DMS79 treated with DMSO at 0.1 percent for 48 hours (cell line): ENCODE data around the gene LRRC14B.
"Not testable (repeated sequence)": the region's sequence is repeated elsewhere in the genome, so short reads cannot be mapped to it uniquely, and the experiment has no call there.

Experiments used
- DNase-seq: peaks from one replicate; lab custom pipeline; 2025; lab: John Stamatoyannopoulos, UW

LRRC14B gene

DNA sequence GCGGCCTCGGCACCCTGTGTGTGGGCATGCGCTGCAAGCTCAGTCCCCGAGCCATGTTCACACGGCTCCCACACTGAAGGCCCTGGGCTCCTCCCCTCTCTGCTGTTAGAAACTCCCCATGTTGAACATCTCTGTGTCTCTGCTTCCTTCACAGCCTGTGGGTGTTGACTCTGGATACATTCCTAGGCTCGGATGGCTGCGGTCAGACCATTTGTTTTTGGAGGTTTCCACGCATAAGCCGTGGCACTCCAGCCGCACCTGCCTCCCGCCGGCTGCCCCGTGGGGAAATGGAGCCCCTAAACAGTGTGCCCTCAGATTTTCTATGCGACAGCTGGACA lies 31.2 kb upstream of the LRRC14B start:
- no peak for DNase-seq

DNA sequence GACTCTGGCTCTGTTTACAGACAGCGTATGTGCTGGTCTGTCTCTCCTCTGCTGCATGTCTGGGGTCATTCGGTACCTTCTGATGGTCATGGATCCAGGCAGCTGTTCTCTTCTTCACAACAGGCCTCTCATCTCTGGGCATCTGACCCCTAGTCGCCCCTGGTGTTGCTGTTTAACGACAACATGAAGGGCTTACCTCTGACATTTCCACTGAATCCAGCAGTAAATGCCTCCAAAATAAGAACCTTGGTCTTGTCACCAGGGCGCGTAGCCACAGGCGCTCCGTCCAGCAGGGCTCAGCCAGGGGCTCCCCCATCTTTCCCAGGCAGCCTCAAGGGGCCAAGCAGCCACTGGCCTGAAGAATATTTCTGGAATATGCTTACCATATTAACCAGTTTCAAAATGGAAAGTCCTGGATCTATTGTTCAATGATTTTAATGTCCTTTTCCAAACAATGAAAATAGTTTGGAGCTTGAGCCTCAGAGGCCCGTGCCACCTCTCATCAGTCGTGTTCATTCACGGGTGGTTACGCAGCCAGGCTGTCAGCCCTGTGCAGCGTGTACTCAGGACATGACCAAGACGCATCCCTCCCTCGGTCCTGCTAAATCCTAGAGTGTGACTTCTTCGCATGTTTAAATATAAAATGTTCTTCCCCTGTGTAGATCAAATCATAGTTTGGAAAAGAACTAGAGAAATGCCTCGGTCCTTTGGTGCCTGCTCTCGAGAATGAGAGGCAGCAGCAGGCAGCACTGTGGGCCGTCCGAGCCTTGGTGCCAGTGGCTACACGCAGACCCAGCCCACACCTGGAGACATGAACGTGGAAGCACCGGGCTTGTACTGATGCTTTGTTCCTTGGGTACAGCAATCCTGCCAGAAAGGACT lies 30.1 kb upstream of the LRRC14B start:
- DNase-seq: no peak

DNA sequence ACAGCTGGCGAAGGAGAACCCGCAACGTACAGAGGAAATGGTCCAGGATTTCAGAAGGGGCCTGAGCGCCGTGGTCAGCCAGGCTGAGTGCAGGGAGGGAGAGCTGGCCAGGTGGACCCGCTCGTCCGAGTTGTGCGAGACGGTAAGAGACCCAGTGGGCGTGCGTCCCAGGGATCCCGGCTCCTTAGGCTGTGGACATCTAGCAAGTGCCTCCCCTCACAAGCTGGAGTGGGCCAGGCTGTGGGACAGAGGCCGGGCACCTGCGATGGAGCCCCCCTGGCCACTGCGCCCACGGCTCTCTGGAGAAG lies 29.5 kb upstream of the LRRC14B start:
- no peak for DNase-seq

DNA sequence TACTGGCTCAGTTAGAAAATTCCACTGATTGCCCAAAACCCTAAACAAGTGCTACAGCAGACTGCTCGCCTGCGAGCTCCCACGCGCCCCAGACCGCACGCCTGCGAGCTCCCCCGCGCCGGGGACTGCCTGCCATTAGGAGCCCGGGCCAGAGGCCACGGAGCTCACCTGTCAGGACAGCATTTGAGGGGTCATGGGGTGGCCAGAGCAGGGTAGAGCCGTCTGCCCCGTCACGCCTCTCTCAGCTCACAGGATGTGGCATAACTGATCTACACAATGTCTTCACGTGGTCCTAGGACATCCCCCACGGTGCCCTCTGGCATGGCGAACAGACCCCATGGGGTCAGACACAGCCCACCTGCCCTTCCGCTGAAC lies 29.1 kb upstream of the LRRC14B start:
- DNase-seq: no peak

DNA sequence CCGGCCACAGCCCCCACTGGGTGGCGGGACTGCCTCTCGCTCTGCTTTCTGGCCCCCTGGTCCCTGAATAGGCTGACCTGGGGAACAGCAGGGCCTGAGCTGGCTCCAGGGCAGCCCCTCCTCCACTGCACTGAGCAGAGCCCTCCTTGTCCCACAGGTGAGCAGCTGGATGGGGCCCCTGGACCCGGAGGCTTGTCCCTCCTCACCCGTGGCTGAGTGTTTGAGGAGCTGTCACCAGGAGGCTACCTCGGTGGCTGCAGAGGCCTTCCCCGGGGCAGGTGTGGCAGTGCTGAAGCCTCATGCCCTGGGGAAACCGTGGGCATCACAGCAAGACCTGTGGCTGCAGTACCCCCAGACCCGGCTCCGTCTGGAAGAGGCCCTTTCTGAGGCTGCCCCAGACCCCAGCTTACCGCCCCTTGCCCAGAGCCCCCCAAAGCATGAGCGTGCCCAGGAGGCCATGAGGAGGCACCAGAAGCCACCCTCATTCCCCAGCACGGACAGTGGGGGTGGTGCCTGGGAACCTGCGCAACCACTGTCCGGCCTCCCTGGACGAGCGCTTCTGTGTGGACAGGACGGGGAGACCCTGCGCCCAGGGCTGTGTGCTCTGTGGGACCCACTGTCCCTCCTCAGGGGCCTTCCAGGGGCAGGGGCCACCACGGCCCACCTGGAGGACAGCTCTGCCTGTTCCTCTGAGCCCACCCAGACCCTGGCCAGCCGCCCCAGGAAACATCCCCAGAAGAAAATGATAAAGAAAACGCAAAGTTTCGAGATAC lies 28.5 kb upstream of the LRRC14B start:
- DNase-seq: no peak

DNA sequence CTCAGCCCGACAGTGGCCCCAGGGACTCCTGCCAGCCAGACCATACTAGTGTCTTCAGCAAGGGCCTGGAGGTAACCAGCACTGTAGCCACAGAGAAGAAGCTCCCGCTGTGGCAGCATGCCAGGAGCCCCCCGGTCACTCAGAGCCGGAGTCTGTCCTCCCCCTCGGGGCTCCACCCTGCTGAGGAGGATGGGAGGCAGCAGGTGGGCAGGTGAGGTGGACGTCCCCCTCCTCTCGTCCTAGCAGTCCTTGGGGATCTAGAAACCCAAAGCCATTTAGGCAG lies 28.0 kb upstream of the LRRC14B start:
- DNase-seq: no peak

DNA sequence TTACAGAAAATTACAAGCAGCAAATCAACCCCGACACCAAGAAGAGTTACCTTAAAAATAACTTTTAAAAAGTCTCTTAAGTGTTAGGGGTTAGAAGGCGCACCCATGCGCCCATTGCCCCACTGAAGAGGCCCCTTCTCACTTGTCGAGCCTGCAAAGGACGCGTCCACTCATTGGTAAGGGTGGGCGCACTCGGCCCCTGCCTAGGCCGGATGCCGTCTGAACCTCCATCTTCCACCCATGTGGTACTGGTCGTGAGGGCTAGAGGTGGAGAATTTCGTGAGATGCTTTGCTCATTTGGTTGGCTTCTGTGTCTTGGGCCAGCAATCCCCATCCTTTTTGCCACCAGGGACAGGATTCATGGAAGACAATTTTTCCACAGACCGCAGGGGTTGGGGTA lies 27.5 kb upstream of the LRRC14B start:
- no peak for DNase-seq

DNA sequence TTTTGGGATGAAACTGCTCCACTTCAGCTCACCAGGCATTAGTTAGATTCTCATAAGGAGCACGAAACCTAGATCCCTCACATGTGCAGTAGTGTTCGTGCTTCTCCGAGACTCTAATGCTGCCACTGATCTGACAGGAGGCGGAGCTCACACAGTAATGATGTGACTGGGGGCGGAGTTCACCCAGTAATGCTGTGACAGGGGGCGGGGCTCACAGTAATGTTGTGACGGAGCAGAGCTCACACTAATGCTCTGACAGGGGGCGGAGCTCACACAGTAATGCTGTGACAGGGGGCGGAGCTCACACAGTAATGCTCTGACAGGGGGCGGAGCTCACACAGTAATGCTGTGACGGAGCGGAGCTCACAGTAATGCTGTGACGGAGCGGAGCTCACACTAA lies 27.1 kb upstream of the LRRC14B start:
- DNase-seq: no peak

DNA sequence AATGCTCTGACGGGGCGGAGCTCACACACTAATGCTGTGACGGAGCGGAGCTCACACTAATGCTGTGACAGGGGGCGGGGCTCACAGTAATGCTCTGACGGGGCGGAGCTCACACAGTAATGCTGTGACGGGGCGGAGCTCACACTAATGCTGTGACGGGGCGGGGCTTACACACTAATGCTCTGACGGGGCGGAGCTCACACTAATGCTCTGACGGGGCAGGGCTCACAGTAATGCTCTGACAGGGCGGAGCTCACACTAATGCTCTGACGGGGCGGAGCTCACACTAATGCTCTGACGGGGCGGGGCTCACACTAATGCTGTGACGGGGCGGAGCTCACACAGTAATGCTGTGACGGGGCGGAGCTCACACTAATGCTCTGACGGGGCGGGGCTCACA lies 26.5 kb upstream of the LRRC14B start:
- not testable (repeated sequence) for DNase-seq

DNA sequence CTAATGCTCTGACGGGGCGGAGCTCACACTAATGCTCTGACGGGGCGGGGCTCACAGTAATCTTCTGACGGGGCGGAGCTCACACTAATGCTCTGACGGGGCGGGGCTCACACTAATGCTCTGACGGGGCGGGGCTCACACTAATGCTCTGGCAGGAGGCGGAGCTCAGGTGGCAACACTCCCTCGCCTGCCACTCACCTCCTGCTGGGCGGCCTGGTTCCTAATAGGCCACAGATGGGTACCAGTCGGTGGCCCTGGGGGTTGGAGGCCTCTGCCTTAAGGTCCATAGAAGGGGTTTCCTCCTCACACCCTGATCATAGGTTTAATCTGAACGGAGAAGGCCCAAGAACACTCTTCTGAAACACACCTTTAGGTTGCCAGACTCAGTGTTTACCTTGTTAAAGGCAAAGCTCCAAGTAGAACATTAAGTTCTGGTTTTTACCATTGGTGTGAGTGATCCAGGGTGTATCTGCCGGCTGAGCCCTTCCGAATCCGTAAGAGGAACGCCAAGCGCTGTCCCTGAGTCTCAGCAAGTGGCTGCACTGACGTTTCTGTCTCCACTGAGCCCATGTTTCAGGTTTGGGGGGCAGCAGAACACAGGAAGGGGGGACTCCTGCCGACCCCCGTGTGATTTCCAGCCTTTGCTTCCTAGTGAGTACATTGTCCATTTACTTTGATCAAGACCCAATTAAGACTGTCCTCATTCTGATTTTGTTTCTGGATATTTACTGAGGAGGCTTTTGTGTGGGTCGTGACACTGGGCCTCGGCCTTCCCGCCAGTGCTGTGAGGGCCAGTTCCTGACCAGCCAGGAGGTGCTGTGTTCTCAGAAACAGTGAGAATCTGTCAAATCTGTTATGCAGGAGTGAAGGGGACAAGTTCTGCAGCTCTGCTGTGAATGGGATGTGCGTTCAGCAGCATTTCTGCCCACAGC lies 24.6 kb upstream of the LRRC14B start:
- DNase-seq: no peak

DNA sequence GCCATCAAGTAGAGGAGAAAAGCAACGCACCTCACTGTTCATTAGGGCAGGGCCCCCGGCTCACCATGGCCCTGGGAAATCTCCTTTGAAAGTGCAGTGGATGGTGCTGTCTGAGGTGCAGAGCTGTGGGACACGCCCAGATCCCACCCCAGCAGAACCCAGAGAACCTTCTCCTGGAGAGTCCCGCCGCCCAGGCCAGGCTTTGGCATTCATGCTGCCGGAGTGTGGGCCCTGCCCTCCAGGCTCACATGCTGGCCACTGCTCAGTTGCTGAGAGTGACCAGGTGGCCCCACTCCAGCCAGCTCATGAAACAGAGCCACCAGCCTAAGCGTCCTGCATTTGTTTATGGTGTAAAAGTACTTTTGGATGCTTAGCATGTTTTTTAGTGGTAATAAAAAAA lies 23.8 kb upstream of the LRRC14B start:
- DNase-seq: no peak

DNA sequence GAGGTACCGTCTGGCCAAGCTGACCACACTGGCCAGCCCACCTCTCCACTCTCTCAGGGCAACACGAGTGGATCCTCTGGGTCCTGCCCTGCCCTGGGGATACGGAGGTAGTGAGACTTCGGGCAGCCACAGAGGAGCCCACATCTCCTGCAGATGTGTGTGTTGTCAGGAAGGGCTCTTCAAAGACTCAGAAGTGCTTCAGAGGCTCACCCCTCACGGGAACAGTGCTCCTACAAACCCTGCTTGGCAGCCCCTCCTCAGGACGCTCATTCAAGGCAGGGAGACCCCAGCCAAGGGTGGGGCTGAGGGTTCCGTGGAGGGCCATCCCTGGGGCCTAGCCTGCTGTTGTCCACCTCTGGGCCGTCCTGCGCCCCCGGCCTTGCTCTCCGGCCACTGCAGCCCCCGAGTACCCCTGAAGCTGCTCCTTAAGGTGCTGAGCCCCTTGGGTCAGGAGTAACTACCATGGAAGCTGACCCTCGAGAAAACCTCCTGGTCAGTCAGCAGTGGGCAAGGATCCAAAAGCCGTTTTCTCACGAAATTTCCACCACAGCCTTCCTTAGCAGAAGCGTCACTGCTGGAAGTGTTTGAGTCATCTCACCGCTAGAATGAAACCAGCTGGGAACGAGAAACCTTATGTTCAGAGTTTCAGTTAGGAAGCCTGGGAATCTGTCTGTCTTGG lies 23.2 kb upstream of the LRRC14B start:
- no peak for DNase-seq

DNA sequence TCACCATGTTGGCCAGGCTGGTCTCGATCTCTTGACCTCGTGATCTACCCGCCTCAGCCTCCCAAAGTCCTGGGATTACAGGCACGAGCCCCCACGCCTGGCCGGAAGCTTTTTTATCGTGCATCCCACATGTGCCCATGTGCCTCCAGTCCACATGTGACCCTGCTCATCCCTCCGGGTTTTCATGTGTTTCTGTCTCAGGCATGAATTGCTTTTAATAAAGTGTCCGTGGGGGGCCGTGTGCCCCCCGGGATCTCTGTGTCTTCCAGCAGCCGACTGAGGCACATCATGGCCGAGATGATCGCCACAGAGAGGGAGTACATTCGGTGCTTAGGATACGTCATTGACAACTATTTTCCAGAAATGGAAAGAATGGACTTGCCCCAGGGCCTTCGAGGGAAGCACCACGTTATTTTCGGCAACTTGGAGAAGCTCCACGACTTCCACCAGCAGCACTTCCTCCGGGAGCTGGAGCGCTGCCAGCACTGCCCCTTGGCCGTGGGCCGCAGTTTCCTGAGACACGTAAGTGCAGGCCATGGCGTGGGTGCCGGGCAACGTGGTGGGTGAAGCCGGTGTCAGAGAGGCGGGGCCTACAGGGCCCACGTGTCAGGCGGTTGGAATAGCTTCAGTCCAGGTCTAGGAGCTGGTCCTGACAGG lies 22.1 kb upstream of the LRRC14B start:
- no peak for DNase-seq

DNA sequence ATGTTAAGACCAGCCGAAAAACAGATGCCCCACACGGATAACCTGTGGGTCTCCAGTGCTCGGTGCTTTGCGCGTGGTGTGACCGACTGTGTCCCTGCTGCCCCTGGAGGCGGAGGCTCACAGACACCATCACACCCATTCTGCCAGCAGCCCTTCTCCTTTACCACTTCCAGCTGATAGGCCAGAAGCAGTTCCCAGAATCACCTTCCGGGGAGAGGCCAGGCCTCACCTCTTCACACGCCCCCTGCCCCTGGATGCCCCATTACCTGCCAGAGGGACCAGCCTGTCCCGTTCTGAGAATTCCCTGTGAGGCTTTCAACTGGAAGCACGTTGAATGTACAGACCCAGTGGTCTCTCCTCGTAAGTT lies 21.6 kb upstream of the LRRC14B start:
- no peak for DNase-seq

DNA sequence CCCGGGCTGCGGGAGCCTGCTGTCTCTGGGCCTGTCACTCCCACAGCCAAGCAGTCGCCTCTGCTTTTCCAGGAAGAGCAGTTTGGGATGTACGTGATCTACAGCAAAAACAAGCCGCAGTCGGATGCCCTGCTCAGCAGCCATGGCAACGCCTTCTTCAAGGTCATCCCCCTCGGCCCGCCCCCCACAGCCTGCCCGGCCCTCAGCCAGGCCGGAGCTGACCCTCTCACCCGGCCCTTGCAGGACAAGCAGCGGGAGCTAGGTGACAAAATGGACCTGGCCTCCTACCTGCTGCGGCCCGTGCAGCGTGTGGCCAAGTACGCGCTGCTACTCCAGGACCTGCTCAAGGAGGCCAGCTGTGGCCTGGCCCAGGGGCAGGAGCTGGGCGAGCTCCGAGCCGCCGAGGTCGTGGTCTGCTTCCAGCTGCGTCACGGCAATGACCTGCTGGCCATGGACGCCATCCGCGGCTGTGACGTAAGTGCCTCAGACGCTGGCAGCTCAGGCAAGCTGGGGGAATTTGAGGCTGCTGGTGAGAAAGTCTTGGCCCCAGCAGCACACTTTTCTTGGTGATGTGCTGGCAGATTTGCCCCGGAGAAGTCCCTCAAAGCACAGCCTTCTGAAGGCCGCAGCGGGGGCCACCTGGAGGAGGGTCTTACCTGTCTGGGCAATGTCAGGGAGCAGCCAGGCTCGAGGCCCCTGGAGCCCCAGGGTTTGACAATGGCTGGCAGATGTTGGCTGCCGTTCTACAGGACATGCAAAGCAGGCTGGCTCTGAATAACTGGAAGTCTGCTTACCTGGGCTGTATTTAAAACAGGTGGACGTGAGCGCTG lies 20.1 kb upstream of the LRRC14B start:
- no peak for DNase-seq

DNA sequence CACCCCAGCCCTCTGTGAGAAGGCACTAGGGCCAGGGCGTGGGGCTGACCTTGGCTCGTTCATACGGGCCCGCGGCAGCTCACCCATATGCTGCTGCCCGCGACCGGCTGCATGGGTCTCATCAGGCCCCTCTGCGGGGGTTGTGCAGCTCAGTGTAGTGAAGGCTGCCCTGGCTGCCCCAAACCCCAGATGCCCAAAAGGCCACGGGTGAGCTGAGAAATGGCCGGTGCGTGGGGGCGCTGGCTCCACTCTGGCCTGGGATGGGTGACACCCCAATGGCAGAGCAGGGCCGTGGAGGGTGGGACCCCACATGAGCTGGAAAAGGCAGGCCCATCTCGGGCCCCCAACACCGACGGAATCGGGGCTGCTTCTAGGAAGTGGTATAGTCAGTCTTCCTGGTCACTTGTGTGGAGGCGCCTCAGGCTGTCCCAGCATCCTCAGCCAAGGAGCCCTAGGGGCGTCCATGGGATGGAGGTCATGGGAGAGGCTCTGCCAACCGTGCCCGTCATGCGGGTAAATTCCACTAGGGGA lies 19.4 kb upstream of the LRRC14B start:
- DNase-seq: no peak

DNA sequence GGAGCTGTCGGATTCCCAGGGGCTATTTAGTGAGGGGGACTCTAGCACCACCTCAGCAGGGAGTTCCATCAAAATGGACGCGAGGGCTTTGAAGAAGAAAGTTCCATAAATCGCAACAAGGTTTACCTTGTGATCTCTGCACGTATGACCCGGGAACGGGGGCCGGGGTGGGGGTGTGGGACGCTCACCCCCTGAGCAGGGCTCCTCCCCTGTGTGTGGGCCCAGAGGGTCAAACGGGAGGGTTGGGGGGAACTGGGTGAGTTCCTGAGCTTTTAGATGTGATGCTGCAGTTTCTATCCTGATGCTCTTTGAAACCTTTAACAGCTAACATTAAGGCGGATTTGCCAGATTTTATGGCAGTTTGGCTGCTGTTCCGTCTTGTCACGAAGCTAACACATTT lies 18.9 kb upstream of the LRRC14B start:
- DNase-seq: no peak

DNA sequence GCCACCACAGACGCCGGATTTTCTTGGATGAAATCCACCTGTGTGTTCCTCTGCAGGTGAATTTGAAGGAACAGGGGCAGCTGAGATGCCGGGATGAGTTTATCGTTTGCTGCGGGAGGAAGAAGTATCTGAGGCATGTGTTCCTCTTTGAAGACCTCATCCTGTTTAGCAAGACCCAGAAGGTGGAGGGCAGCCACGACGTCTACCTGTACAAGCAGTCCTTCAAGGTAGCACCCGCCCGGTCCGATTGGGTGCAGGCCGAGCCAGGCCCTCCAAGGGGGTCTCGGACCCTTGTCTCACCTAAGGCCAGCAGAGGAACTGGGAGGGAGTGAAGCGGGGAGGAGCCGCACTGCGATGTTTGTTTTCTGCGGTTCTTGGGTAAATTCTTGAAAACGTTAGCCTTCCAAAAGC lies 18.4 kb upstream of the LRRC14B start:
- DNase-seq: no peak

DNA sequence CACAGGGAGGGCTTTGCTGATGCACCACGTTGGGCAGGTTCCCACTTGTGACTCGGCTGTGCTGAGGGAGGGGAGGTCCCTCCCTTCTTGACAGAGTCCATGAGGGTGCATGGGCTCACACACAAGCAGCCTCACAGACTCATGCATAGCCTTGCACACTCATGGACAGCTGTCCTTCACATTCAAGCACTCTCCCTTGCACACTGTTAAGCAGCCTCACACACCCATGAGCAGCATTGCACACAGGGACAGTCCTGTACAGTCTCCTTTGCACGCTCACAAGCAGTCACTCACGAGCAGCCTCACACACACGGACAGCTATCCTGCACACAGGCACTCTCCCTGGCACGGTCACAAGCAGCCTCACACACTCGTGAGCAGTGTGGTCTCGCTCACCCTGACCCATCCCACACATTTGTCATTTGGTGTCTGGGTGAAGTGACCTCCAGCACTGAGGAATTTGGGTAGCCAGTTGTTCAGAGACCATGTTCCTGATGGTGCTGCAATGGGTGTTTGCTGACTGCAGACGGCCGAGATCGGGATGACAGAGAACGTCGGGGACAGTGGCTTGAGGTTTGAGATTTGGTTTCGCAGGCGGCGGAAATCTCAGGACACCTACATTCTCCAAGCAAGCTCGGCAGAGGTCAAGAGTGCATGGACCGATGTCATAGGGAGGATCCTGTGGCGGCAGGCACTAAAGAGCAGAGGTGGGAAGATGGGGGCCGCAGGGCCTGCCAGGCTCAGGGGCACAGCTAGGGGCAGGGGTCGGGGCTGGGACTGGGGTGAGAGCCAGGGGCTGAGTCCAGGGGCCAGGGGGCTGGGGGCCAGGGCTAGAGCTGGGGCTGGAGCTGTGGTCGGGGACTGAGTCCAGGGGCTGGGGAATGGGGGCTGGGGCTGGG lies 17.7 kb upstream of the LRRC14B start:
- no peak for DNase-seq

DNA sequence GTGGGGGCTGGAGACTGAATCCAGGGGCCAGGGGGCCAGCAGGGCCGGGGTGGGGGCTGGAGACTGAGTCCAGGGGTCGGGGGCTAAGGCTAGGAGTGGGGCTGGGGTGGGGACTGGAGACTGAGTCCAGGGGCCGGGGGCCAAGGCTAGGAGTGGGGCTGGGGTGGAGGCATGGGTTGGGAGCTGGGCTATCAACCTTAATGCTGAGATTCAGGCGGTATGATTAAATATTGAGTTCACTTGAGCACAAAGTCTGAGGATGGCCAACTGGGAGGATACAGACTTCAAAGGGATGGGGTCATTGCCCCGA lies 17.0 kb upstream of the LRRC14B start:
- DNase-seq: no peak
